ENCODE data around the gene AP1G2. TPM values are rescaled to one million over a fixed set of nuclear protein-coding genes. Genes with fewer than 3 reads are reported as not detected.

The AP1G2 gene, protein sequence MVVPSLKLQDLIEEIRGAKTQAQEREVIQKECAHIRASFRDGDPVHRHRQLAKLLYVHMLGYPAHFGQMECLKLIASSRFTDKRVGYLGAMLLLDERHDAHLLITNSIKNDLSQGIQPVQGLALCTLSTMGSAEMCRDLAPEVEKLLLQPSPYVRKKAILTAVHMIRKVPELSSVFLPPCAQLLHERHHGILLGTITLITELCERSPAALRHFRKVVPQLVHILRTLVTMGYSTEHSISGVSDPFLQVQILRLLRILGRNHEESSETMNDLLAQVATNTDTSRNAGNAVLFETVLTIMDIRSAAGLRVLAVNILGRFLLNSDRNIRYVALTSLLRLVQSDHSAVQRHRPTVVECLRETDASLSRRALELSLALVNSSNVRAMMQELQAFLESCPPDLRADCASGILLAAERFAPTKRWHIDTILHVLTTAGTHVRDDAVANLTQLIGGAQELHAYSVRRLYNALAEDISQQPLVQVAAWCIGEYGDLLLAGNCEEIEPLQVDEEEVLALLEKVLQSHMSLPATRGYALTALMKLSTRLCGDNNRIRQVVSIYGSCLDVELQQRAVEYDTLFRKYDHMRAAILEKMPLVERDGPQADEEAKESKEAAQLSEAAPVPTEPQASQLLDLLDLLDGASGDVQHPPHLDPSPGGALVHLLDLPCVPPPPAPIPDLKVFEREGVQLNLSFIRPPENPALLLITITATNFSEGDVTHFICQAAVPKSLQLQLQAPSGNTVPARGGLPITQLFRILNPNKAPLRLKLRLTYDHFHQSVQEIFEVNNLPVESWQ
- 10.5 and 17.2 TPM in 2 replicates for total RNA-seq

GRCh38 chr14:23567186-23568020, at the start of gene AP1G2:
Gene AP1G2 (minus strand): TSS chr14:23567791. CDS start chr14:23567314, 477 bp downstream.

GRCh38 chr14:23578560-23579310, 11.1 kb upstream of the AP1G2 start, which contains the start of gene JPH4:
Gene JPH4 (minus strand): TSS chr14:23578790. CDS start chr14:23577453, 1,337 bp downstream.

GRCh38 chr14:23555882-23556699, 11.5 kb downstream of the AP1G2 start, which contains the start of gene THTPA:
Gene THTPA (plus strand): TSS chr14:23556271. CDS start chr14:23556758, 487 bp downstream.

GRCh38 chr14:23551266-23552028, 16.1 kb downstream of the AP1G2 start, which contains the start of gene ZFHX2:
Gene ZFHX2 (minus strand): TSS chr14:23551765. CDS start chr14:23535325, 16,440 bp downstream.

Other genes starting within 250 kb of the AP1G2 start
- 76.5 and 86.2 TPM in 2 replicates for gene PABPN1, start 246.3 kb downstream of the AP1G2 start, total RNA-seq
- gene SLC22A17, start 214.9 kb downstream of the AP1G2 start, total RNA-seq: 7.4 and 28.0 TPM in 2 replicates
- 1.7 and 4.8 TPM in 2 replicates for gene EFS, start 202.6 kb downstream of the AP1G2 start, total RNA-seq
- gene IL25, start 195.0 kb downstream of the AP1G2 start, total RNA-seq: not detected in 2 replicates
- 0.44 and 0.50 TPM in 2 replicates for gene CMTM5, start 190.7 kb downstream of the AP1G2 start, total RNA-seq
- gene MYH6, start 159.5 kb downstream of the AP1G2 start, total RNA-seq: not detected in 2 replicates
- gene MYH7, start 132.1 kb downstream of the AP1G2 start, total RNA-seq: not detected in 2 replicates
- 35.1 and 62.0 TPM in 2 replicates for gene NGDN, start 98.1 kb downstream of the AP1G2 start, total RNA-seq
- 0.15 and 0.66 TPM in 2 replicates for gene ZFHX2, start 16.0 kb downstream of the AP1G2 start, total RNA-seq
- gene THTPA, start 11.5 kb downstream of the AP1G2 start, total RNA-seq: 15.3 and 35.7 TPM in 2 replicates
- gene JPH4, start 11.0 kb upstream of the AP1G2 start, total RNA-seq: not detected in 2 replicates
- 0.33 TPM in 1 of 2 replicates, not detected in the other for gene DHRS2, start 68.6 kb upstream of the AP1G2 start, total RNA-seq